Embryonic facial prominence (tissue), 1 donor: ENCODE measurements around the gene SLC7A5.
"Not testable (repeated sequence)": the region's sequence is repeated elsewhere in the genome, so short reads cannot be mapped to it uniquely, and the experiment has no call there.

Experiments used
- DNase-seq: peaks from one replicate; pipeline ENCODE4 v3.0.0-alpha.2; 2016; ENCODE audit errors: extremely low spot score

Gene SLC7A5

DNA sequence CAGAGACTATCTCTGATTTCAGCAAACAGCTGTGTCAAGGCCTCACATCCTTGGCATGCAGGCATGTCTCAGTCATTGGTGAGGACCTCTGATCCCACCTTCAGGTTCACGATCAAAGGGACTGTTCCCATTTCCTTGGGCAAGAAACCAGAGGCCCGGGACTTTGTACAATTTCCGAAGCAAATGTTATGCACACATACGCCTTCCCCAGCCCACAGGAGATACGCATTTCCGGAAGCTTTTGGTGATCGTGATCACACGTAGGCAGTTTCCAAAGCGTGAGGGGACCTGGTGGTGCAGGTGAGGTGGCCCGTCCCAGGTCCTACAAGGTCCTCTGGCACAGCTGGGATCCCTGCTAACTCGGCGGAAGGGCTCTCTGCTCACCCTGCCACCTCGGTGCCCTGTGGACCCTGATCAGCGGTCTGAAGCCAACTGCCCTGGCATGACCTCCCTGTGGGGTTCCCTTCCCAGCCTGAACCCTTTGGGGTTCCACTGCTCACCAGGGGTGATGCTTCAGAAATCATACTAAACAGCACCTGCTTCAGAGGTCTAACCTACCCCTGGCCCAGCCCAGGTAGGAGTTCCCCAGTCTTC lies 74.7 kb downstream of the SLC7A5 start:
- no peak for DNase-seq

DNA sequence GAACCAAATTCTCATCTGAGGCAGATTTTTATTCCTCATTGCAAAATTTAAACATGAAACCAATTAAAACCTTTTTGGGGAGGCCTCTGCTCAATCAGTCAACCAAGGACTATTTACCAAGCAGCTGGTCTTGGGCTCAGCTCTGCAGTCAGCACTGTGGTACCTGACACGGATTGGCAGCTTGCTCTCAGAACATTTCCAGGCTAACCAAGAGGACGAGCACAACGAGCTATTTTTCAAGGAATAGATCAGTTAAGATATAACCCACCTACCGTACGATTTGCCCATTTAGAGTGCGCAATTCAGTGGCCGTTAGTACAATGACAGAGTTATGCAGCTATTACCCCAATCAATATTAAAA lies 77.1 kb downstream of the SLC7A5 start:
- no peak for DNase-seq

DNA sequence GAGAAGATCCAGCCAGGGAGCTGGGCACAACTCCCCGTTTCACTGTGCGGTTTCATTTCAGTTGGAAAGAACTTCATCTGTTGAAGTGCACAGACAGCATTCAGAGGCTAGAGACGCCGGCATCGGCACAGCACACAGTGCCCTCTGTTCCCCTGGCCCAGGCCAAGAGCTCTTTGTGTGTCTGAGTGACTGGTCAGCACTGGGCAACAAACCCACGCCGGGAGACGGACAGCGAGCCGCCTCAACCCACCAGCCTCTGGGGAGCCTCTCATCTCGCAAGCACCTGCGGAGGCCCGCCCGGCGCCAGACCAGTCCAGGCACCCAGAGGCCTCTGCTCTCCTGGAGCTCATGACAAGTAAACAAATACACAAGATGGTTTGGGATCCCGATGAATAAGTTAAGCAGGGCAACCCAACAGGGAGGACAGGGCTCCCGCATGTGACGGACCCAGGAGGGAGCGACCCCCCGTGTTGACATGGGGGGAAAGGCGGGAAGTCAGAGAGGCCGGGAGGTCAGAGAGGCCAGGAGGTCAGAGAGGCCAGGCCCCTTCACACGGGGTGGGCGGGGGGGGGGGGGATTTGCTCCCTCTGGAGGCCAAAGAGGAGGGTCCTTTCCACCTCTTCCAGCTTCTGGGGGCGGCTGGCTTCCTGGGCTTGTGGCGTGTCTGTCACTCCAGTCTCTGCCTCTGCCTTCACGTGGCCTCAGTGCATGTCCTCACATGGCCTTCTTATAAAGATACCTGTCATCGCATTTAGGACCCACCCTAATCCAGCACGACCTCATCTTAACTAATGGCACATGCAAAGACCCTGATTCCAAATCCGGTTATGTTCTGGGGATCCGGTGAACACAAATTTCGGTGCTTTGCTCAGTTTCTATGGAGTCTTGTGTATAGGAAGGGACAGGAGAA lies 77.8 kb downstream of the SLC7A5 start:
- no peak for DNase-seq

DNA sequence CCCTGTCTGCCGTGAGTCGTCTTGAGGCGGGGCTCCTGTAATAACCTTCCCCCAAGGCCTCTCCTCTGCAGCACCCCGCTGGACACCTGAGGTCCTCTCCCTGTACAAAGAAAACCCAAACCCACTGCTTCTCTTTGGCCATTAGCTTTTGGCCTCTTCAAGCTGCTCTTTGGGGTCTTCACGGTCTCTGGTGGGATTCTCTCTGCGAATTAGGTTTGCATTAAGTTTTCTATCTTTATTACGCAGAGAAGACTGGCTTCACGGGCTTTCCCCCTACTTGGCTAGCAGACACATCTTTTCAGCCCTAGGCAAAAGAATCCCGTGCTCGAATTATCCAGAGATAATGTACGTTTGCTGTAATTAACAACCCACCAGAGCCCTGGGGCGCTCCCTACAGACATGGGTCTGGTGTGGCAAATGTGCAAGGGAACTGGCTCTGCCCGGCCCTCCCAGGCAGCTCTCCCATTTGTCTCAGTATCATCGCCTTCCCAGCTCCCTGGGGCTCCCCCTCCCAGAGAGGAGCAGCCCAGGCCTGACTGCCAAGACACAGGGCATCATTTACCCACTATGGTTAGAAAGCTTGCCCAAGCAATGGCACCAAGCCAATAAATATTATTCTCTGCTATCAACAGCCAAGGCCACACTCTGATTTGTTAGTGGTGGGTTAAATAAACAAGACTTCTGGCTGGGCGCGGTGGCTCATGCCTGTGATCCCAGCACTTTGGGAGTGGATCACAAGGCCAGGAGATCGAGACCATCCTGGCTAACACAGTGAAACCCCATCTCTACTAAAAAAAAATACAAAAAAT lies 78.8 kb downstream of the SLC7A5 start:
- no peak for DNase-seq

DNA sequence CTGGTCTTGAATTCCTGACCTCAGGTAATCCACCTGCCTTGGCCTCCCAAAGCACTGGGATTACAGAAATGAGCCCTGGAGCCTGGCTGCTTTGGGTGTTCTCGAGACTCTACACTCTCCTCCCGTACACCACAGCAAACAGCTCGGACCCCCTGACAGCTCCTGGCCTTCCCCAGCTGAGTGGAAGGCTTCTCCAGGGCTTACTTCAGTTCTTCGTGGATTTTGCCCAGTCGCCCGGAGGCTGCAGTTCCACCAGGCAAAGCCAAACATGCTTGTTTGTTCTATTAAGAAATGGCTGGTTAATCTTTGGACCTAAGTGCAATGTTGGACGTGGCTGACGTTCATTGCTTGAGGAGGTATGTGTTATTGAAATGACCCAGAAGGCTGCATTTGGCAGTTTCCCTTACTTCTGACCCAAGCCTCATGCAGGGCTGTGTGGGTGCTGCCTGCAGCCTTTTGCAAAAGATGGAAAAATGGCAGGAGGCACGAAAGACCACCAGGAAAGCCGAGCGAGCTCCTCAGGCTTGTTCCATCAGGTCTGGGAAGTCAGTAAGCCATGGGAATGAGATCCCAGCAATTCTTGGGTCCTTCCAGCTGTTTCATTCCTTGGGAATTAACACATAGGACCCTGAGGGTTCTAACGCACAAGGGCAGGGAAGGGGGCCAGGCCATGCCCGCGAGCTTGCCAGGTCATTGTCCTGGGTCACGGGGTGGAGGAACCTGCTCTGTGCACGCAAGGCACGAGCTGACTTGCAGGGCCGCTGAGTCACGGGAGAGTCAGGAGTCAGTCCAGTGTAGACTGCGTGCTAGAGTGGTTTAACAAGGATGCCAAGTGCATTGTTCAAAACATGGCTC lies 79.6 kb downstream of the SLC7A5 start:
- DNase-seq, result no peak

DNA sequence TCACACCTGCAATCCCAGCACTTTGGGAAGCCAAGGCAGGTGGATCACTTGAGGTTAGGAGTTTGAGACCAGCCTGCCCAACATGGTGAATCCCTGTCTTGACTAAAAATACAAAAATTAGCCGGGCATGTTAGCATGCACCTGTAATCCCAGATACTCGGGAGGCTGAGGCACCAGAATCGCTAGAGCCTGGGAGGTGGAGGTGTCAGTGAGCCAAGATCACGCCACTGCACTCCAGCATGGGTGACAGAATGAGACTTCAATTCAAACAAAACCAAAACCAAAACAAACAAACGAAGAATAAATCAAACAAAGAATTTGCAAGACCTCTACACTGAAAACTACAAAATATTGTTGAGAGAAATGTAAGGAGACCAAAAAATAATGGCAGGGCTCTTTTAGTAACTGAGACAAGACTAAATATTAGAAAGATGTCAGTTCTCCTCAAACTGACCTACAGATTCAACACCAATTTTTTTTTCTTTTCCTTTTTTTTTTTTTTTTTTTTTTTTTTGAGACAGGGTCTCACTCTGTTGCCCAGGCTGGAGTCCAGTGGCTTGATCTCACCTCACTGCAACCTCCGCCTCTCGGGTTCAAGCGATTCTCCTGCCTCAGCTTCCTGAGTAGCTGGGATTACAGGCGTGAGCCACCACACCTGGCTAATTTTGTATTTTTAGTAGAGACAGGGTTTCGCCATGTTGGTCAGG lies 80.4 kb downstream of the SLC7A5 start:
- DNase-seq, result not testable (repeated sequence)

DNA sequence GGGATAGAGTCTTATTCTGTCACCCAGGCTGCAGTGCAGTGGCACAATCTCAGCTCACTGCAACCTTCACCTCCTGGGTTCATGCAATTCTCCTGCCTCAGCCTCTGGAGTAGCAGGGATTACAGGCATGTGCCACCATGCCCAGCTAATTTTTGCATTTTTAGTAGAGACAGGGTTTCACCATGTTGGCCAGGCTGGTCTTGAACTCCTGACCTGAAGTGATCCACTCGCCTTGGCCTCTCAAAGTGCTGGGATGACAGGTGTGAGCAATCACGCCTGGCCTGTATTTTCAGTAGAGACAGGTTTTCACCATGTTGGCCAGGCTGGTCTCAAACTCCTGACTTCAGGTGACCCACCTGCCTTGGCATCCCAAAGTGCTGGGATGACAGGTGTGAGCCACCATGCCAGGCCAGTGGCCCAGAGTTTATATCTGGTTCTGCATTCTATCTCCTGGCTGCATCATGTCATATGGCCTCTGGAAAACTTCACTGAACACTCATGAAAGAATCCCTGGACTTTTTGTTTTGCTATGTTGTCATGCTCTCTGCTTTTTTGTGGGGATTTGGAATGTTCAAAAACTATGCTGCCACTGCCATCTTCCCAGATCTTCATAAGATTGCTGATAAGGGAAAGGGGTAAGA lies 81.7 kb downstream of the SLC7A5 start:
- DNase-seq, result not testable (repeated sequence)

DNA sequence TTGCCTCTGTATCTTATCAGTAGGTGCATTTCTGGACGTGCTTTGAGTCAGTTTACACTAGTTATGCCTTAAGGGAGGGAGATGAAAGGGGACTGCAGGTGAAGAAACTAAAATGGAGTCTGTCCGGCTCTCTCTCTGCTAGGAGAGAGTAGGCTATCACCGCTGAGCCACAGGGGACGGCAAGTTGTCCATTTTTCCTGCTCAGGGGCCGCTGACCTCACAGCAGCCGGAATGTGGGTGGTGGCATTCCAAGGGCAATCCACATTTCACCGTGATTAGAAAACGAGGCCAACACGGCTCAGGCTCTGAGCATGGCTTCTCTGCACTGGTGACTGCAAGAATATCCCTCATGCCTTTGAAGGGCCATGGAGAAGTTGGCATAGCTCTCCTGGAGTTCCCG lies 84.5 kb downstream of the SLC7A5 start:
- DNase-seq, result no peak

DNA sequence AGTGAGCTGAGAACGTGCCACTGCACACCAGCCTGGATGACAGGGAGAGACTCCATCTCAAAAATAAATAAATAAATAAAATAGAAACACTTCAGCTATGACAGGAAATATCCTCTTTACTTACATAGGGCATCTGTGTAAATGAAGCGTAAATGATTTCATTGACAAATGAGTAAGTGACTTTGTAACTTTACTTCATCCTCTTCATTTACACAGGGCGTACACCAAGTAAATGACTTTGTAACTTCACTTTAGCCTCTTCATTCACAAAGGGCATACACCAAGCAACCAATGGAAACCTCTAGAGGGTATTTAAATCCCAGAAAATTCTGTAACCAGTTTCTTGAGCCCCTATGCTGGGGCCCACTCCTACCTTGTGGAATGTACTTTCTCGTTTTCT lies 87.3 kb downstream of the SLC7A5 start:
- no peak for DNase-seq

DNA sequence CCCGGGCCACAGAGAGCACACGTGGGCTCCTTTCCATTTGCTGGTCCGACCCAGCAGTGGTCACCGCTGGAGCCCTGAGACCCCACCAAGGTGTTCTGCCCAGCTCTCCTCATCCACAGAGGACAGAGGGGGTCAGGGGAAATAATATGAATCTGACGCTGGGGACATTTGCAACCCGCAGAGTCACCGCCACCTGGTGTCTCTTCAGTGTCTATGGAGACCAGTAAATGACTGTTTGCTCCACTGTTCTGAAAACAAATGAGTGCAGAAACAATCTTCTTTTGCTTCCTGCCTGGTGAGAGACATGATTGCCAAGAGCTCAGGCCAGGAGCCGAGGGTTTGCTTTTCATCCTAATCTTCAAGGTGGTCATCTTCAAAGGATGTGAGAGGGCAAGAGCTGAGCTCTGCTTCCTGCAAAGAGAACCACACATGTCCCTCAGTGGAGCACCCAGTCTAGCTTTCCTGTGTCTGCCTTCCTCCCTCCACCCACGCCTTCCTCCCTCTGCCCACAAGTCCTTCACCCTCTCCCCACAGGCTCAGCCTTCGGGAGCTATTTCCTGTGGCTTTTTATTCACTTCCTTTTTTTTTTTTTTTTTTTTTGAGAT lies 88.8 kb downstream of the SLC7A5 start:
- no peak for DNase-seq
